Activated CD8-positive, alpha-beta memory T cell treated with anti-CD3 and anti-CD28 coated beads for 48 hours (primary cell): Measurements from ENCODE around the gene GTF2B.
"Not testable (repeated sequence)": the region's sequence is repeated elsewhere in the genome, so short reads cannot be mapped to it uniquely, and the experiment has no call there.

Experiments
- DNase-seq, 3 experiments: peaks; one replicate each; pipeline ENCODE4 v3.0.0-alpha.2; 2020; ENCODE audit warnings: low read depth in 2 of 3, low spot score in 2 of 3

The GTF2B gene, protein sequence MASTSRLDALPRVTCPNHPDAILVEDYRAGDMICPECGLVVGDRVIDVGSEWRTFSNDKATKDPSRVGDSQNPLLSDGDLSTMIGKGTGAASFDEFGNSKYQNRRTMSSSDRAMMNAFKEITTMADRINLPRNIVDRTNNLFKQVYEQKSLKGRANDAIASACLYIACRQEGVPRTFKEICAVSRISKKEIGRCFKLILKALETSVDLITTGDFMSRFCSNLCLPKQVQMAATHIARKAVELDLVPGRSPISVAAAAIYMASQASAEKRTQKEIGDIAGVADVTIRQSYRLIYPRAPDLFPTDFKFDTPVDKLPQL

DNA sequence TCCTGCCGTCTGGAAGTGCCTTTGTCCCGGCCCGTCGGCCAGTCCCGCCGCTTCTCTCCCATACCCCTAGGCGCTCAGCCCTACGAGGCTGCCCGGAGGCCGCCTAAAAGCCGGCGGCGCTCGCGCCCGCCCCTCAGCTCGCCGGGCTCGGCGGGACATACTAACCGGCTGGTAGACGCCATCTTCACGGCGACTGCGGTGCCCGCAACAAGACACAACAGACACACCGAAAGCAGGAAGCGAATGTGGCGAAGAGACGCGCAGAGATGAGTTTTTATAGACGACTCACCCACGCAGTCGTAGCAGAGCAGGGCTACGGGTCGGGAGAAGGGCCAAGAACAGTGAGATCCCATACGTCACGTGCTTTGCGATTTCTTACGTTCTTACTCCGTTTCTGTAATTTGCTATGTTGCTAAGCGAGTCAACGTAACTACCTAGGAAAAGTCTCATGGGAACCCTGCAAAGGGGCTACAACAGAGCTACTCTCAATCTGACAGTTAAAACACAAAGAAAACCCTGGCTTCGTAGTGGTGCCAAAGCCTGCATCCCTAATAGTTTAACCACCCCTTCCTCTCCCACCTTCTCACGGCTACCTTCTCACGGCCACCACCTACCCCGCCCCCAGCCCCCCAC is at the start of gene GTF2B:
Gene GTF2B, minus strand, starts transcription at position 250 of the 633 bp plus-strand sequence. Its CDS starts 68 bp downstream, at position 182.
- peak; percentile 66 to 84 (median 81) for DNase-seq

DNA sequence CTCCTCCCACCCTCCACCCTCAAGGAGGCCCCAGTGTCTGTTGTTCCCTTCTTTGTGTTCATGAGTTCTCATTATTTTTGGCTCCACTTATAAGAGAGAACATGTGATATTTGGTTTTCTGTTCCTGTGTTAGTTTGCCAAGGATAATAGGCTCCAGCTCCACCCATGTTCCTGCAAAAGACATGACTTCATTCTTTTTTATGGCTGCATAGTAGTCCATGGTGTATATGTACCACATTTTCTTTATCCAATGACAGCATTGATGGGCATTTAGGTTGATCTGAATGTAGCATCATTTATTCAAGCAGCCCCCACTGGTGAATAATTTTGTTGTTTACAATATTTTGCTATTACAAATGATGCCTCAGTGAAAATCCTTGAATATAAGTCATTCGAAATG is 47.2 kb upstream of the GTF2B start:
- DNase-seq = not testable (repeated sequence)

DNA sequence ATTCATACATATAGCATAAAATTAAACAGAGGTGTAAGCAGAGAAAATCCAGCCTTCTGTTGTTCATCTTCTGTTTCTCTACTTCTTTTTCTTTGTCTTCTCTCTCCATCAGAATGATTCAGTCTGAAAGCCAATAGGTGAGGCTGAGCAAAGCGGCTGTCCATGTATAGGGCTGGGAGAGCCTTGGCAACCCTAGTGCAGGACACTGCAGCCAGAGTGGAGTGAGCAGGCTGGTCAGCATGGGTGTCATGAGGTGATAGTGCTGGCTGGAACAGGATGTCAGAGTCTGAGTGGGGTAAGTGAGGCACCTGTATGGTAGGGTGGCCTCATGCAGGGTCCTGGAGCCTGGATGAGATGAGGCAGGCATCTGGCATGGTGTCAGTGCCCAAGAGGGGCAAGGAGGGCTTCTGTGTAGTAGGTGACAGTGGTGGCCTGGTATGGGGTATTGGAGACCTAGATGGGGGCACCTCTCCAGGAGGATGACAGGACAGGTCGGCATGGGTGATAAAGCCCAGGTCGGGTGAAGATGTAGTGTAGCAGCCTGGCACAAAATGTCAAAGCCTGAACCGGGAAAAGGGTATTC is 45.5 kb upstream of the GTF2B start:
- DNase-seq = no peak

DNA sequence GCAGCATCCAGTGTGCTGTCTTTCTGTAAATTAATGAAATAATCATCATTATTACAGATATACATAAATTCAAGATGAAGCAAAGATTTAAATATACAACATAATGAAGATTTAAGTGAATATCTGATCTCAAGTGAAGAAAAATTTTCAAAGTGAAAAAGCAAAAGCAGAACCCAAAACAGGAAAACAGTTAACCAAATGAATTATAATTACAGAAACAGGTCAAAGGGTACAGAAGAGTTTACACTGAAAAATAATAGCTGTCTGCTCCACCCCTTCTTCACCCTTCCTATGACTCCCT is 44.8 kb upstream of the GTF2B start:
- DNase-seq = no peak

DNA sequence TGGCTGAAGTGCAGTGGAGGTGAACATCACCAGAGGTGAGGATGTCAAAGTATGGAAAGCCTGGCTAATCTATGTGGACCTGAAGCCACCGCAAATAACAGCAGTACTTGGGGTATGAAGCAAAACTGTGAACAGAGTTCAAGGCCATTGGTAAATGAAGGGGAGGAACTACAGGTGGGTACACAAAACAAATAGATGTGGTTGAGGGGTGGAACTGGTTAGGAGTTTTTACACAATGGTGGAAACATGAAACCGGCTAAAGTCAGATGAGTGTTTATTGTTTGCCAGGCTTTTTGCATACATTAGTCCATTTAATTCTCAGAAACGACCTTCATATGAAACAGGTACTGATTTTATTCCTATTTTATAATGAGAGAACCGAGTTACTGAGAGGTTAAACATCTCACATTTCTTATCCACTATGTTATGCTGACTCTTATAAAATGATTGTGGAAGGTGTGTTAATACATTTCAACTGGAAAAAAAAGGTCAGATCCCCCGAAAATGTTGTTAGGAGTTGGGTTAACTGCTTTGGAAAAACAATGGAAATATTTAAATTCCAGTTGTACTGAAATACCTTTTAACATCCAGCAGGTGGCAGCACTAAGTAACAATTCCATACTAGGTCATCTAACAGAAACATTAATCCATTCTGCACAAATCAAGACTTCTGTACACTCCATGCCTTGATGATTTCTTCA is 44.3 kb upstream of the GTF2B start:
- DNase-seq = no peak

DNA sequence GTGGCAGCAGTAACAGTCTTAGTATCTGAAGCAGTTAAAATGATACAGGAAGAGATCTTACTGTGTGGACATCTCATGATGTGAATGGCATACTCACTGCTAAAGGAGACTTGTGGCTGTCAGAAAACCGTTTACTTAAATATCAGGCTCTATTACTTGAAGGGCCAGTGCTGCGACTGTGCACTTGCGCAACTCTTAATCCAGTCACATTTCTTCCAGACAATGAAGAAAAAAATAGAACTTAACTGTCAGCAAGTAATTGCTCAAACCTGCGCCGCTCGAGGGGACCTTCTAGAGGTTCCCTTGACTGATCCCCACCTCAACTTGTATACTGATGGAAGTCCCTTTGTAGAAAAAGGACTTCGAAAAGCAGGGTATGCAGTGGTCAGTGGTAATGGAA is 38.8 kb upstream of the GTF2B start:
- DNase-seq = not testable (repeated sequence)

DNA sequence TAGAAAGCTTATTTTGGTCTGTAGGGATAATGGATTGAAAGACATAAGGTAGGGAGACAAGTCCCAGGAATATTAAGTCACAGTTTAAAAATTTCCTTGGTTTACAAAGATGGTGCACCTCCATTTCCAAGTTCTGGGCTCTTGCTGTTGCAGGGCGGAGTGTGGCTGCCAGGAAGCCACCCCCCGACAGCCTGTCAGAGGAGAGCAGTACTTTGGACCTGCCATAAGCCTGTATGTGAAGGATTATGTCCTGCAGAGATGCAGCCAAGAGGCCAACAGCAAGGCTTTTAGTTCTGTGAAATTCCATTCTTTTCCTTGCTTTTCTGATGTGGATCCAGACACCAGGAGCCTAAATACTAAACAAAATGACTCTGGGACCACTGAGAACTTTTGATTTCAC is 31.9 kb upstream of the GTF2B start:
- no peak for DNase-seq

DNA sequence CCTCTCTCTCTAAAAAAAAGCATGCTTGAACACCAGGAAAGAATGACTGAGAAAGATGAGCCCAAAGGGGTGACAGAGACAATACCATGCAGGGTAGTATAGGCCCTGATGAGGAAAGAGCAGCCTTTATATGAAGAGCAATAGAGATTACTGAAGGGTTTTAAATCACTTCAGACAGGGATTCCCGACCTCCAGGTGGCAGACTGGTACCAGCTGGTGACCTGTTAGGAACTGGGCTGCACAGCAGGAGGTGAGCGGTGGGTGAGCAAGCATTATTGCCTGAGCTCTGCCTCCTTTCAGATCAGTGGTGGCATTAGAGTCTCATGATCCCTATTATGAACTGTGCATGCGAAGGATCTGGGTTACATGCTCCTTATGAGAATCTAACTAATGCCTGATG is 30.8 kb upstream of the GTF2B start:
- DNase-seq = no peak

DNA sequence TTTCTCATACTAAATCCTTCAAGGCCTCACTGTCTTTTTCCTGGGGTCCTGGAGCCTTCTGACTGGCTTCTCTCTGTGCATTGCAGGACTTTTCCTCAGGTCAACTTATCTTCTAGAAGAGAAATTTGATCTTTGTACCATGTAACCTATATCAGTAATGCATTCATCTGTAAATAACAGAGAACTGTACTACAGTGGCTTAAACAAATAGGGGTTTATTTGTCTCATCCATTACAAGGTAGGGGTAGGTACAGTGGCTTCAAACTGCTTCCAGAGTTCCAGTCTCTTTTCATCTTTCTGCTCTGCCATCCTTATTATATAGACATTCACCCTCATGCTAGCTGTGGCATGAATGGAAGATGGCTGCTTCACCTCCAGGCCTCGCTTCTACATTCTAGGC is 29.5 kb upstream of the GTF2B start:
- DNase-seq = no peak

DNA sequence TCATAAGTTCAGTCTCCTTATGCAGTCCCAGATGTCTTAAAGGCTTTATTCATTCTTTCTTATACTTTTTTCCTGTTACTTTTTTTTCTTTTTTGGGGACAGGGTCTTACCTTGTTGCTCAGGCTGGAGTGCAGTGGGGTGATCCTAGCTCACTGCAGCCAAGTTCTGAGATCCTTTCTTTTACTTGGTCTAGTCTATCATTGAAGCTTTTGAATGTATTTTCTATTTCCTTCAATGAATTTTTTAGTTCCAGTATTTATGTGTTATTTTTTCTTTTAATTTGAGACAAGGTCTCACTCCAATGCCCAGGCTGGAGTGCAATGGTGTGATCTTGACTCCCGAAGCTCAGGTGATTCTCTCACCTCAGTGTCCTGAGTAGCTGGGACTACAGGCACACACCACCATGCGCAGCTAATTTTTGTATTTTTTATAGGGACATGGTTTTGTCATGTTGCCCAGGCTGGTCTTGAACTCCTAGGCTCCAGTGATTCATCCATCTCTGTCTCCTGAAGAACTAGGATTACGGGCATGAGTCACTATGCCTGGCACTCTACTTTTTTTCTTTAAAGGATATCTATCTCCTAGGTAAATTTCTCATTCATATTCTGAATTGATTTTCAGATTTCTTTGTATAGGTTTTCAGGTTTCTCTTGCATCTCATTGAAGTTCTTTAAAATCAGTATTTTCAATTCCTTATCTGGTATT is 26.1 kb upstream of the GTF2B start:
- DNase-seq = no peak

DNA sequence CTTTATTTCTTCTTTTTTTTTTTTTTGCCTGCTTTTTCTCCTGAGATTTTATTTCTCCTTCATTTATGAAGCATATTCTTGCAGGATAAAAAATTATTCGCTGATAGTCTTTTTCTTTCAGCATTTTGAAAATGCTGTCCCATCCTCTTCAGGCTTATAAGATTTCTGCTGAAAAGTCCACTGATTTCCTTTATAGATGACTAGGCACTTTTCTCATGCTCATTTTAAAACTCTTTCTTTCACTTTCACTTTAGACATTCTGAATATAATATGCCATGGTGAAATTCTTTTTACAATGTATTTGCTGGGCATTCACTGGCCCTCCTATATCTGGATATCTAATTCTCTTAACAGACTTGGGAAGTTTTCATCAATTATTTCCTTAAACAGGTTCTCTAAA is 25.5 kb upstream of the GTF2B start:
- DNase-seq = no peak

DNA sequence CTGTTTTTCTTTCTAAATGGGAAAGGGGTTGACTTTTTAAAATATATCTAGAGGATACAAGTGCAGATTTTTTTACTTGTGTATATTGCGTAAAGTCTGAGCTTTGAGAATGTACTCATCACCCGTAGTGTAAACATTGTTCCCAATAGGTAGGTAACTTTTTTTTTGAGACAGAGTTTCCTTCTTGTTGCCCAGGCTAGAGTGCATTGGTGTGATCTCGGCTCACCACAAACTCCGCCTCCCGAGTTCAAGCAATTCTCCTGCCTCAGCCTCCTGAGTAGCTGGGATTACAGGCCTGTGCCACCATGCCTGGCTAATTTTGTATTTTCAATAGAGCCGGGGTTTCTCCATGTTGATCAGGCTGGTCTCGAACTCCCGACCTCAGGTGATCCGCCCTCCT is 20.4 kb upstream of the GTF2B start:
- DNase-seq = not testable (repeated sequence)

DNA sequence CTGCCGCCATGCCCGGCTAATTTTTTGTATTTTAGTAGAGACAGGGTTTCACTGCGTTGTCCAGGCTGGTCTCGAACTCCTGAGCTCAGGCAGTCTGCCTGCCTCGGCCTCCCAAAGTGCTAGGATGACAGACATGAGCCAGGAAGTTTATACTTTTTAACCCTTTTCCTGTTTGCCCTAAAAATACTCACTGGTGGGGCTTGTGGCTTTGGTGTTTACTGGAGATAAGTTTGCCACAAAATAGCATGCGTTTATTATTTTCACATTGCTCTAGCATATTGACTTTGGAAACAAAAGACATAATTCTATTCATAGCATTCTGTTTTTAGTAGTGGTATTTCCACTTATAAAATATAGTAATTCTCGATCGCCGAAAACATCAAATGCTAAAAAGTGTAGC is 19.8 kb upstream of the GTF2B start:
- no peak for DNase-seq

DNA sequence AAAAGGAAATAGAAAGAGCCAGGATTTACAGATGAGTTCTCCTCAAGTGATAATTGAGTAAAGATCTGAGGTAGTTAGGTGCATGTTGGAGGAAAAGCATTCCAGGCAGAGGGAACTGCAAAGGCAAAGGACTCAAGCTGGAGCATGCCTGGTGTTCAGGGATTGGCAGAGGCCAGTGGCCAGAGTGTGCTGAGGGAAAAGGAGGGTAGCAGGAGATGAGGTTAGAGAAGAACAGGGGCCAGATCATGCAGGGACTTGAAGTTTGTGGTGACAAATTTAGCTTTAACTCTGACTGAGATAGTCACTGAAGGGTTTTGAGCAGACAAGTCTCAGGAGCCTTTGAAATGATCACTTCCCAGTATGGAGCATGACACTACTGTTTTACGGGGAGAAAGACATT is 19.0 kb upstream of the GTF2B start:
- DNase-seq = no peak

DNA sequence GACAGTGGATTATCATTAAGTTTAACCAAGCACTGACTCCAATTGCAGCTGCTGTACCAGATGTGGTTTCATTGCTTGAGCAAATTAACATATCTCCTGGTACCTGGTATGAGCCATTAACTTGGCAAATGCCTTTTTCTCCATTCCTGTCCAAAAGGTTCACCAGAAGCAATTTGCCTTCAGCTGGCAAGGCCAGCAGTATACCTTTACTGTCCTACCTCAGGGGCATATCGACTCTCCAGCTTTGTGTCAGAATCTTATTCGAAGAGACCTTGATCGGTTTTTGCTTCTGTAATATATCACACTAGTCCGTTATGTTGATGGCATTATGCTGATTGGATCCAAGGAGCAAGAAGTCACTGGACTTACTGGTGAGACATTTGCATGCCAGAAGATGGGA is 9.5 kb upstream of the GTF2B start:
- no peak for DNase-seq

DNA sequence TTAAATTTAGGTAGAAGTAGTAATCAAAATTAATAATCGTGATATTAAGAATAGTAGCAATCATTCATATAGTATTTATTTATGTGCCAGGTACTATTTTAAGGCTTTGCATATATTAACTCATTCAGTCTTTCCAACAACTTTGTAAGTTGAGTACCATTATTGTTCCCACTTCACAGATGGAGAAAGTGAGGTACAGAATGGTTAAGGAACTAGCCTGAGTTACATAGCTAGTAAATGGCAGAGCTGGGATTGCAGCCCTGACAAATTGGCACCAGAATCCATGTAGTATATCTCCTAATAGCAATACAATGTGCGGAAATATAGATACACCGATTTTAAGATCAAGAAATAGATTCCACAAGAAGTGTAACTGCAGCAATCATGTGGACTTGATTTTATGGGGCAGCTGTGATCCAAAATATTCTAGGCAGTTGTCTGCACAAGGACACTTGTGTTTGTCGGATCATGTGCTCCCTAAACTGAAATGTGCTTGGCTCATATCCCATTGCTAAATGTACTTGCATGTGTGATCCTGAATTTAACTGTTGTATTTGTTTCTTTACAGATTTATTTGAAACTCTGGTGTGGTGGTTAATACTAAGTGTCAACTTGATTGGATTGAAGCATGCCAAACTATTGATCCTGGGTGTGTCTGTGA is 5.8 kb upstream of the GTF2B start:
- DNase-seq = no peak

DNA sequence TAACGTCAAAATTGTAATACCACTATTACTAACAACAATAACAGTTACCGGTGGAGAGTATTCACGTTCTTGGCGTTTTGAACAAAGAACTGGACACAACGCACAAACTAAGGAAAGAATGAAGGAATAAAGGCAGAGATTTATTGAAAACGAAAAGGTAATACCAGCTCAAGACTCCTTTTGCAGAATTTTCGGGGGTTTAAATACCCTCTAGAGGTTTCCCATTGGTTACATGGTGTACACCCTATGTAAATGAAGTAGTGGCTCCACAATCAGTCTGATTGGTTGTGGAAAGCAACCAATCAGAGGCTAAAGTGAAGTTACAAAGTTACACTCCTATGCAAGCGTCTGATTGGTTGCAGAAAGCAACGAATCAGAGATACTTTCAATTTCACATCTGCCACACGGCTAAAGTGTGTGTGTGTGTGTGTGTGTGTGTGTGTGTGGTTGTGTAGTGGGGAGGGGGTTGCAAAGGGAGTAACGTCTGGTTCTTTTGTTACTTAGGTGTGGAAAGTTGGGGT is 1.1 kb upstream of the GTF2B start:
- no peak for DNase-seq

DNA sequence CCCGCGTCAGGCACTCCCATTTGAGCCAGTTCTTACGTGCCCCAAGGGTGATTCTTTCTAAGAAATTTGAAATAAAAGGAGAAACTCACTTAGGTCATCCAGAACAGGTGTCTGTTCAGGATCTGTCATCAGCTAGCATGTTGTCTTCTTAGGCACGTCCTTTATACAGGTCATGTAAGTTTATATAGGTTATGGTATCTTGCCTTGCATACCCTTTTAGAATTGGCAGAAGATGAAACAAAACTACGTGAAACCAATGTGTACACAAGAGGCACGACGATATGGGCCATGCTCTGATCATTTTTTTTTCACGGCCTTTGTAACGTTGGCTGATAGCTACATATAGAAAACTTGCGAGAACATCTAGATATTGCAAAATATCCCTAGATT is 579 bp upstream of the GTF2B start:
- DNase-seq = no peak

DNA sequence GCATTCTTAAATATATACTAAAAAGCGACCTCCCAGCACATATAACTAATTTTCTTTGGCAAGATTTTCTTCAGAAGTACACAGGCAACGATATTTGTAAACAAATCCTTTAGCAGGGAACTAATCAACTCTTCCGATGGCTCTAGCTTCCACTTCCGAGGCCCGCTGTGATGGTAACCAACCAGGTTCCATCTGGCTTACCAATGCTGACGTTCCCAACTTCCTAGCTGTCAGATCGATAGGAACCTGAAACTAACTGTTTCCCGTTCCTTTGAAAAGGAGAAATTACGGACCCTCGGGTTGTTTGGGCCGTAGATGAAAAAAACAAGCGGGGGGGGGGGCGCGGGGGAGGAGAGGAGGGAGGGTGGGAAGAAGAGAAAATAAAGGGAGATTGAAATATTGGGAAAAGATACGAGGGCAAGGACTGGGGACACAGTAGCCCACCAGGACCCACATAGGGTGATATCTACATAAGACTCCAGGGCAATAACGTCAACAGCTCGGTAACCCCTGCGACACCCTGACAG is 513 bp downstream of the GTF2B start:
- no peak for DNase-seq

DNA sequence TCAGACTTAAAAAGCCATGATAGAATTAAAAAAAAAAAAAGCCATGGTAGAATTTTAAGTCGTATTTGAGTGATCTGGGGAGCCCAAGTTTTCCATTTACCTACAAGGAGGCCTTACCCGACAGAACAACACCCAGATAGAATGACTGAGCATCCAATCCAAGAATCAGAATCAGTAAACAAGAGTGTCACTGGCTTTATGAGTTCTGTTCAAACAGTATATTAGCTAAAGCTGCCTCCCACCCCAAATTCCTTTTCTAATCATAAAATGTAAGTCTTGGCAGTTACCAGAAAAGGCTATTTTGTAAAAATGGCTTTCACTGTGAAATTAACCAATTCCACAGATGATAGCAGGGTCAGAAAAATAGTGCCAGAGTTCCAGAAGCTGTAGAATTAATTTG is 1.2 kb downstream of the GTF2B start:
- no peak for DNase-seq

DNA sequence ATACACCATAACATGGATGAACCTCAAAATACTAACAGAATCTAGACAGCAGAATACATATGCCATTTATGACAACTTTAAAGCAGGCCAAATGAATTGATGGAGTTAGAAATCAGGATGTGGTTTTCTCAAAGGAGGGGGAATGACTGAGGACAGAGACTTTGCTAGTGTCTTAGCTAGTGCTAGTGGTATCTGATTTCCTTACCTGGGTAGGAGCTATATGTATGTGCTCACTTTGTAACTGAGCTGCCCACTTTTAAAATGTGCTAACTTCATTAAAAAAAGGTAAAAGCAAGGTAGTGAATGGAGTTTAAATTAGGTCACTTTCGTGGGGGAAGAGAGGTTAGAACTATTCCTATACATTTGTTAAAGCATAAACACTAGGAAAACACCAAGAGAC is 2.6 kb downstream of the GTF2B start:
- DNase-seq = no peak
